ENCODE measurements around the gene NRCAM.

- TF ChIP-seq CTCF (IDR thresholded peaks at IDR 0.05) (no peak), POLR2A (IDR thresholded peaks at IDR 0.05) (no peak)
Observed at GRCh38 chr7:108380517-108380916, 75.7 kb downstream of the NRCAM start.

Data from lower leg skin (tissue), 3 donors.